GM12892 (cell line): Measurements from ENCODE around the gene SSH3.

Source experiments
- POLR2A ChIP-seq: IDR thresholded peaks from 2 replicates; pipeline ENCODE4 v1.6.1; 2011; ENCODE audit warnings: low read depth, low read length, control low read depth
- POLR2AphosphoS5 ChIP-seq: IDR thresholded peaks from 2 replicates; pipeline ENCODE4 v1.6.1; 2011; ENCODE audit warnings: low read depth, low read length, control low read depth

GRCh38 chr11:67284811-67285540 lies 18.4 kb upstream of the SSH3 start:
- no peak for TF ChIP-seq POLR2AphosphoS5
- no peak for TF ChIP-seq POLR2A
